ENCODE results near the gene LTB4R2.

- TF ChIP-seq CTCF (IDR thresholded peaks at IDR 0.05) (no peak), POLR2A (IDR thresholded peaks at IDR 0.05) (no peak)
These were observed 41.7 kb upstream of the LTB4R2 start for GRCh38 chr14:24268225-24268624.

All from lower leg skin (tissue), 3 donors.